Body of pancreas (tissue), 4 donors: ENCODE data around the gene AJUBA.

Experiments
- POLR2A ChIP-seq, 3 donors: fragments of 450-650 bp; IDR thresholded peaks; one replicate each; pipeline ENCODE4 v1.6.1; 2016; ENCODE audit warnings: antibody characterized with exemption in 3 of 3, mild to moderate bottlenecking in 2 of 3
- TF ChIP-seq, protein P1 (sequence below), 7 experiments: fragments of 450-650 bp in 4 of 7; fragments of 200-600 bp in 3 of 7; sonication (generic) in 3 of 7; IDR thresholded peaks; one replicate each; pipeline ENCODE4 v1.5.1; 2016 to 2019; ENCODE audit warnings: antibody characterized with exemption in 7 of 7

DNA sequence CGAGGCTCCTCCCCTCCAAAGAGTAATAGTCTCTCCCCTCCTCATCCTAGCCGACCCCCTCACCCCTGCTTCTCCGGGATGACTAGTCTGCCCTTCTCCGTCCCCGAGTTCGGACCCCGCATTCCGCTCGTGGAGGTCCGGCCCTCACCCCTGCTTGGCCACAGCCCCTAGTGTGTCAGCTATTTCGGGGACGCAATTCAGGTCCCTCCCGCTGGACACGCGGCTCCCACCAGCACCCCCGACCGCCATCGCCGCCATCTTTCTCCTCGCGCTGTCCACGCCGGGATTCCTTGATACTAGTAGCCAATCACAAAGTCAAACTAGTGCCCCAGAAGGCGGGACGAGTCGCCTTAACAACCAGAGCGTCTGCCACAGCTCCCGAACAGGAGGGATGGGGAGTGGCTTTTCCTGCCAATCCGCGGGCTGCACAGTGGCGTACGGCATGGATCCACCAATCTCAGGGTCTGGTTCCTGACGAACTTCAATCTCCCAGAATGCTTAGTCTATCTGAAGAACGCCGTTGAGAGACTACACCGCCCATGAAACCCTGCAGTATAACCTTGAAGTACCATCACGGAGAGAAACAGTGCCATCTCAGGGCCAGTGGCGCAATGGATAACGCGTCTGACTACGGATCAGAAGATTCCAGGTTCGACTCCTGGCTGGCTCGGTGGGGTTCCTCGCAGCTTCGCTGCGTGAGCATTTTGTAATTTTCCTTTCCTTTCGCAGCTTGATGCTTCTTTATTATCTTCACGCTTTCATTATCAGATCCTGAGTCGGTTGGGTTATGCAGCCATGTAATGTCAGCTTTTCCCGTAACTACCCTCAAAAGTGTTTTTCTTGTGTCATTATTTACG lies 53.0 kb downstream of the AJUBA start, which contains the start of gene PRMT5:
- TF ChIP-seq, protein P1, sequence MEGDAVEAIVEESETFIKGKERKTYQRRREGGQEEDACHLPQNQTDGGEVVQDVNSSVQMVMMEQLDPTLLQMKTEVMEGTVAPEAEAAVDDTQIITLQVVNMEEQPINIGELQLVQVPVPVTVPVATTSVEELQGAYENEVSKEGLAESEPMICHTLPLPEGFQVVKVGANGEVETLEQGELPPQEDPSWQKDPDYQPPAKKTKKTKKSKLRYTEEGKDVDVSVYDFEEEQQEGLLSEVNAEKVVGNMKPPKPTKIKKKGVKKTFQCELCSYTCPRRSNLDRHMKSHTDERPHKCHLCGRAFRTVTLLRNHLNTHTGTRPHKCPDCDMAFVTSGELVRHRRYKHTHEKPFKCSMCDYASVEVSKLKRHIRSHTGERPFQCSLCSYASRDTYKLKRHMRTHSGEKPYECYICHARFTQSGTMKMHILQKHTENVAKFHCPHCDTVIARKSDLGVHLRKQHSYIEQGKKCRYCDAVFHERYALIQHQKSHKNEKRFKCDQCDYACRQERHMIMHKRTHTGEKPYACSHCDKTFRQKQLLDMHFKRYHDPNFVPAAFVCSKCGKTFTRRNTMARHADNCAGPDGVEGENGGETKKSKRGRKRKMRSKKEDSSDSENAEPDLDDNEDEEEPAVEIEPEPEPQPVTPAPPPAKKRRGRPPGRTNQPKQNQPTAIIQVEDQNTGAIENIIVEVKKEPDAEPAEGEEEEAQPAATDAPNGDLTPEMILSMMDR (IDR thresholded peaks at IDR 0.05) = no peak
- peak; percentile 66 to 95 (median 94) for TF ChIP-seq POLR2A (IDR thresholded peaks at IDR 0.05)
